Liver (tissue), 9 donors: ENCODE data around the gene SCYGR4. TPM values are rescaled to one million over a fixed set of nuclear protein-coding genes. Genes with fewer than 3 reads are reported as not detected.

Experiments used
- DNase-seq: peaks from one replicate; pipeline ENCODE4 v3.0.0-alpha.2; 2017; ENCODE audit warnings: low spot score
- H3K27ac ChIP-seq, 2 donors: one replicate each; pipeline ENCODE4 v1.7.0; 2013; ENCODE audit warnings: inconsistent platforms in 2 of 2, low read length in 2 of 2, control low read depth in 1 of 2, low read depth in 1 of 2, mild to moderate bottlenecking in 1 of 2
- H3K27me3 ChIP-seq, 4 donors: one replicate each; pipeline versions ENCODE4 v1.6.1 to v1.7.0; 2013; ENCODE audit warnings: low read length in 3 of 4, inconsistent platforms in 1 of 4, mild to moderate bottlenecking in 1 of 4, moderate library complexity in 1 of 4; ENCODE audit not compliant: control insufficient read depth in 4 of 4, insufficient read depth in 4 of 4
- H3K36me3 ChIP-seq, 4 donors: one replicate each; pipeline versions ENCODE4 v1.6.1 to v1.7.0; 2013; ENCODE audit warnings: low read length in 3 of 4, mild to moderate bottlenecking in 3 of 4, low read depth in 1 of 4, moderate library complexity in 1 of 4; ENCODE audit not compliant: control insufficient read depth in 4 of 4, insufficient read depth in 3 of 4
- H3K4me1 ChIP-seq, 4 donors: one replicate each; pipeline versions ENCODE4 v1.6.1 to v1.7.0; 2013; ENCODE audit warnings: low read length in 3 of 4, mild to moderate bottlenecking in 3 of 4, moderate library complexity in 1 of 4; ENCODE audit not compliant: control insufficient read depth in 4 of 4, insufficient read depth in 4 of 4
- H3K4me3 ChIP-seq, 3 donors: one replicate each; pipeline versions ENCODE4 v1.6.1 to v1.7.0; 2013; ENCODE audit warnings: low read length in 3 of 3, control low read depth in 1 of 3, low read depth in 1 of 3, mild to moderate bottlenecking in 1 of 3
- H3K9ac ChIP-seq, 2 donors: one replicate each; pipeline ENCODE4 v1.7.0; 2013; ENCODE audit warnings: low read length in 2 of 2, mild to moderate bottlenecking in 2 of 2, moderate library complexity in 2 of 2, control low read depth in 1 of 2, low read depth in 1 of 2
- H3K9me3 ChIP-seq, 4 donors: one replicate each; pipeline versions ENCODE4 v1.6.1 to v1.7.0; 2013; ENCODE audit warnings: low read length in 3 of 4; ENCODE audit not compliant: control insufficient read depth in 4 of 4
- ATF3 ChIP-seq: IDR thresholded peaks from 2 replicates; pipeline ENCODE4 v1.6.1; 2016; ENCODE audit warnings: antibody characterized with exemption
- CTCF ChIP-seq: fragments of 150-350 bp; IDR thresholded peaks from 2 replicates; pipeline ENCODE4 v1.5.1; 2017; ENCODE audit warnings: improper control_type of control experiment, low read depth, low read length; ENCODE audit not compliant: missing input control
- EGR1 ChIP-seq, 2 donors: IDR thresholded peaks; 2 replicates each; pipeline ENCODE4 v1.6.1; 2016 to 2018; ENCODE audit warnings: antibody characterized with exemption in 2 of 2, low read depth in 2 of 2
- FOXA1 ChIP-seq: IDR thresholded peaks from 2 replicates; pipeline ENCODE4 v1.6.1; 2016; ENCODE audit warnings: antibody characterized with exemption
- FOXA2 ChIP-seq: IDR thresholded peaks from 2 replicates; pipeline ENCODE4 v1.6.1; 2016; ENCODE audit warnings: antibody characterized with exemption
- GABPA ChIP-seq, 2 donors: IDR thresholded peaks in 1 of 2; conservative IDR thresholded peaks in 1 of 2; 2 replicates each; pipeline ENCODE4 v1.6.1; 2016; ENCODE audit warnings: antibody characterized with exemption in 2 of 2, mild to moderate bottlenecking in 1 of 2, moderate library complexity in 1 of 2
- HNF4A ChIP-seq, 2 donors: conservative IDR thresholded peaks; 2 replicates each; pipeline ENCODE4 v1.6.1; 2016; ENCODE audit warnings: antibody characterized with exemption in 2 of 2, mild to moderate bottlenecking in 2 of 2
- HNF4G ChIP-seq: IDR thresholded peaks from 2 replicates; pipeline ENCODE4 v1.6.1; 2016; ENCODE audit warnings: antibody characterized with exemption
- JUND ChIP-seq, 2 donors: IDR thresholded peaks; 2 replicates each; pipeline ENCODE4 v1.6.1; 2016; ENCODE audit warnings: antibody characterized with exemption in 2 of 2
- MAX ChIP-seq: IDR thresholded peaks from 2 replicates; pipeline ENCODE4 v1.6.1; 2016; ENCODE audit warnings: antibody characterized with exemption
- NR2F2 ChIP-seq: IDR thresholded peaks from 2 replicates; pipeline ENCODE4 v1.6.1; 2016; ENCODE audit warnings: antibody characterized with exemption
- RAD21 ChIP-seq, 2 donors: IDR thresholded peaks; 2 replicates each; pipeline ENCODE4 v1.6.1; 2016; ENCODE audit warnings: antibody characterized with exemption in 2 of 2, mild to moderate bottlenecking in 2 of 2
- RXRA ChIP-seq, 2 donors: IDR thresholded peaks; 2 replicates each; pipeline ENCODE4 v1.6.1; 2017 to 2018; ENCODE audit warnings: antibody characterized with exemption in 2 of 2, mild to moderate bottlenecking in 1 of 2
- SP1 ChIP-seq: IDR thresholded peaks from 2 replicates; pipeline ENCODE4 v1.6.1; 2018; ENCODE audit warnings: antibody characterized with exemption, mild to moderate bottlenecking
- TAF1 ChIP-seq: conservative IDR thresholded peaks from 2 replicates; pipeline ENCODE4 v1.6.1; 2016; ENCODE audit warnings: antibody characterized with exemption, mild to moderate bottlenecking
- YY1 ChIP-seq: IDR thresholded peaks from 2 replicates; pipeline ENCODE4 v1.6.1; 2016; ENCODE audit warnings: antibody characterized with exemption, mild to moderate bottlenecking
- ZBTB33 ChIP-seq: IDR thresholded peaks from 2 replicates; pipeline ENCODE4 v1.6.1; 2016; ENCODE audit warnings: antibody characterized with exemption
- WGBS: extraction: QIAGEN DNeasy Blood & Tissue Kit; methylation state at CpG from one replicate; pipeline ENCODE4 v1.1.7; 2013; 5-methylcytosine and 5-hydroxymethylcytosine counted together
- polyA plus RNA-seq, 2 donors: library from polyadenylated mRNA; stranded (reverse) in 1 of 2; unstranded in 1 of 2; fragments of 200-250 nt in 1 of 2; fragments of >200 nt in 1 of 2; fragmentation: Nextera tagmentation in 1 of 2; extraction: Ambion mirVana in 1 of 2; gene quantifications; one replicate each; pipeline versions ENCODE4 v1.2.1 to v1.2.3, GENCODE V29; 2013 to 2015
- total RNA-seq, 2 donors: library from RNA; depleted of rRNA; stranded (reverse); fragments of >200 nt; gene quantifications; one replicate each; pipeline ENCODE4 v1.2.3, GENCODE V29; 2014
- donor health status: healthy.
- donor health status: healthy.
- donor health status: healthy.
- donor health status: healthy.
- donor health status: healthy.

SCYGR4 gene
- total and polyA plus RNA-seq, 4 donors, result not detected

GRCh38 chr2:227577555-227577954 is 39.7 kb upstream of the SCYGR4 start:
- H3K9ac ChIP-seq, result no peak overlapping the region
- no peaks in the 10 kb centered on the region for H3K27me3 ChIP-seq
- H3K4me1 ChIP-seq, result no peaks in the 10 kb centered on the region
- TF ChIP-seq ZBTB33 (no peak), CTCF (no peak), HNF4G (no peak), JUND (IDR thresholded peaks at IDR 0.05) (no peak), GABPA (IDR thresholded peaks at IDR 0.05 in 1 of 2, conservative IDR thresholded peaks at IDR 0.05 in 1 of 2) (no peak), HNF4A (conservative IDR thresholded peaks at IDR 0.05) (no peak), RAD21 (IDR thresholded peaks at IDR 0.05) (no peak), ATF3 (no peak), RXRA (IDR thresholded peaks at IDR 0.05) (no peak)
- H3K4me3 ChIP-seq, result no peak overlapping the region
- H3K9me3 ChIP-seq, result peaks cover 0 to 6% (median under 1%) of the 10 kb centered on the region in 4 donors
- DNase-seq, result no peak
- 56% methylated on average over 2 of the region's 2 CpGs for WGBS
- no peak overlapping the region for H3K27ac ChIP-seq
- H3K36me3 ChIP-seq, result no peaks in the 10 kb centered on the region

- Histone ChIP-seq H3K36me3 (no peaks in the 10 kb centered on the region), H3K27me3 (no peaks in the 10 kb centered on the region), H3K9ac (no peak overlapping the region), H3K27ac (no peak overlapping the region), H3K4me3 (no peak overlapping the region), H3K9me3 (peaks cover 0 to 14% (median under 1%) of the 10 kb centered on the region in 4 donors), H3K4me1 (no peaks in the 10 kb centered on the region)
- TF ChIP-seq FOXA1, result no peak
- no peak for TF ChIP-seq MAX
- WGBS, result 79% methylated on average over 2 of the region's 2 CpGs
- no peak for DNase-seq
Measured at GRCh38 chr2:227578642-227579041, 38.7 kb upstream of the SCYGR4 start.

GRCh38 chr2:227579791-227580190 is 37.5 kb upstream of the SCYGR4 start:
- no peak for DNase-seq
- Histone ChIP-seq H3K4me1 (no peaks in the 10 kb centered on the region), H3K27ac (no peak overlapping the region), H3K4me3 (no peak overlapping the region), H3K36me3 (no peaks in the 10 kb centered on the region), H3K9ac (no peak overlapping the region), H3K9me3 (peaks cover 0 to 14% (median under 1%) of the 10 kb centered on the region in 4 donors), H3K27me3 (no peaks in the 10 kb centered on the region)
- 97% methylated on average over 1 of the region's 1 CpG for WGBS
- no peak for TF ChIP-seq YY1
- TF ChIP-seq RXRA (IDR thresholded peaks at IDR 0.05), result no peak
- TF ChIP-seq FOXA1, result no peak
- TF ChIP-seq ZBTB33, result no peak
- no peak for TF ChIP-seq HNF4G
- TF ChIP-seq ATF3, result no peak
- no peak for TF ChIP-seq SP1
- no peak for TF ChIP-seq EGR1 (IDR thresholded peaks at IDR 0.05; ENCODE audit: low read depth in 2 of 2)
- TF ChIP-seq GABPA (IDR thresholded peaks at IDR 0.05 in 1 of 2, conservative IDR thresholded peaks at IDR 0.05 in 1 of 2), result no peak
- no peak for TF ChIP-seq TAF1
- no peak for TF ChIP-seq HNF4A (conservative IDR thresholded peaks at IDR 0.05)
- TF ChIP-seq CTCF, result no peak
- no peak for TF ChIP-seq MAX
- no peak for TF ChIP-seq FOXA2
- no peak for TF ChIP-seq NR2F2
- TF ChIP-seq JUND (IDR thresholded peaks at IDR 0.05), result no peak
